GM23338 (cell line): Measurements from ENCODE around the gene ITLN1. TPM values are rescaled to one million over a fixed set of nuclear protein-coding genes. Genes with fewer than 3 reads are reported as not detected.

Source experiments
- ATAC-seq: fragments of 200-7000 bp; cut with Tn5 transposase; 3 replicates; pipeline ENCODE4 v1.9.1; 2020
- DNase-seq: peaks from one replicate; pipeline ENCODE4 v3.0.0-alpha.2; 2015; ENCODE audit warnings: low spot score
- H2AFZ ChIP-seq: fragments of 200-600 bp; sonication (generic); 2 replicates; pipeline ENCODE4 v1.8.0; 2016; ENCODE audit warnings: antibody characterized with exemption, mild to moderate bottlenecking, moderate library complexity
- H3F3A ChIP-seq: fragments of 200-600 bp; sonication (generic); replicated peaks from 2 replicates; pipeline ENCODE4 v1.8.0; 2017; ENCODE audit warnings: antibody characterized with exemption, mixed run types, low read depth
- H3K27ac ChIP-seq: fragments of 200-600 bp; sonication (generic); 2 replicates; pipeline ENCODE4 v1.6.1; 2016; ENCODE audit warnings: low read depth
- H3K27me3 ChIP-seq: fragments of 200-600 bp; sonication (generic); 2 replicates; pipeline ENCODE4 v1.8.0; 2016; ENCODE audit warnings: mild to moderate bottlenecking, mixed run types, moderate library complexity; ENCODE audit not compliant: insufficient read depth
- H3K36me3 ChIP-seq: fragments of 200-600 bp; sonication (generic); 2 replicates; pipeline ENCODE4 v1.8.0; 2016; ENCODE audit warnings: mild to moderate bottlenecking; ENCODE audit not compliant: insufficient read depth
- H3K4me1 ChIP-seq: fragments of 200-600 bp; sonication (generic); 2 replicates; pipeline ENCODE4 v1.8.0; 2016; ENCODE audit warnings: mild to moderate bottlenecking, moderate library complexity; ENCODE audit not compliant: insufficient read depth
- H3K4me2 ChIP-seq: fragments of 200-600 bp; sonication (generic); 2 replicates; pipeline ENCODE4 v1.7.1; 2017; ENCODE audit warnings: mixed run types
- H3K4me3 ChIP-seq: fragments of 200-600 bp; sonication (generic); 2 replicates; pipeline ENCODE4 v1.6.1; 2016; ENCODE audit warnings: mixed run types
- H3K79me2 ChIP-seq: fragments of 200-600 bp; sonication (generic); replicated peaks from 2 replicates; pipeline ENCODE4 v1.8.0; 2017; ENCODE audit warnings: mild to moderate bottlenecking; ENCODE audit not compliant: insufficient read depth
- H3K9me2 ChIP-seq: fragments of 200-600 bp; sonication (generic); 2 replicates; pipeline ENCODE4 v1.8.0; 2017; ENCODE audit not compliant: insufficient read depth
- H4K20me1 ChIP-seq: fragments of 200-600 bp; sonication (generic); replicated peaks from 2 replicates; pipeline ENCODE4 v1.8.0; 2017; ENCODE audit warnings: mild to moderate bottlenecking; ENCODE audit not compliant: insufficient read depth
- H3K27ac Mint-ChIP-seq: 2 replicates; pipeline ENCODE4 v1.8.0; 2020; ENCODE audit warnings: inconsistent platforms, mild to moderate bottlenecking, moderate library complexity, mixed read lengths
- H3K27me3 Mint-ChIP-seq: 3 replicates; pipeline ENCODE4 v1.8.0; 2022; ENCODE audit warnings: low read depth, mild to moderate bottlenecking, moderate library complexity, mixed read lengths, inconsistent platforms; ENCODE audit not compliant: insufficient read depth, poor library complexity
- H3K36me3 Mint-ChIP-seq: 3 replicates; pipeline ENCODE4 v1.8.0; 2021; ENCODE audit warnings: low read depth, mild to moderate bottlenecking, inconsistent platforms, moderate library complexity, mixed read lengths
- H3K4me1 Mint-ChIP-seq: 3 replicates; pipeline ENCODE4 v1.8.0; 2020; ENCODE audit warnings: mild to moderate bottlenecking, inconsistent platforms, mixed read lengths
- H3K4me3 Mint-ChIP-seq: 3 replicates; pipeline ENCODE4 v1.8.0; 2021; ENCODE audit warnings: moderate library complexity, mild to moderate bottlenecking, inconsistent platforms, mixed read lengths
- H3K9me3 Mint-ChIP-seq: 3 replicates; pipeline ENCODE4 v1.8.0; 2020; ENCODE audit warnings: moderate library complexity, mild to moderate bottlenecking, inconsistent platforms, mixed read lengths
- CREB1 ChIP-seq: fragments of 250-450 bp; sonication (Bioruptor Pico); IDR thresholded peaks from 2 replicates; pipeline ENCODE4 v1.5.0; 2020; ENCODE audit warnings: low read depth, mild to moderate bottlenecking, moderate library complexity
- EZH2 ChIP-seq: fragments of 200-600 bp; sonication (generic); IDR thresholded peaks from one replicate; pipeline ENCODE4 v1.8.0; 2017; ENCODE audit warnings: antibody characterized with exemption, mild to moderate bottlenecking, low read depth; ENCODE audit not compliant: unreplicated experiment
- NANOG ChIP-seq: IDR thresholded peaks from 2 replicates; pipeline ENCODE4 v1.6.1; 2016; ENCODE audit warnings: antibody characterized with exemption, borderline replicate concordance
- ZNF331 ChIP-seq: fragments of 250-450 bp; sonication (Bioruptor Pico); IDR thresholded peaks from 2 replicates; pipeline ENCODE4 v1.5.0; 2020; ENCODE audit warnings: low read depth, mild to moderate bottlenecking, moderate library complexity
- polyA plus RNA-seq: library from polyadenylated mRNA; unstranded; fragments of >200 nt; fragmentation: Nextera tagmentation; extraction: Ambion mirVana; gene quantifications from 2 replicates; pipeline ENCODE4 v1.2.1, GENCODE V29; 2016
- total RNA-seq: library from RNA; depleted of rRNA; stranded (reverse); fragments of >200 nt; shearing (Covaris generic); gene quantifications from 2 replicates; pipeline ENCODE4 v1.2.3, GENCODE V29; 2014
- TF ChIP-seq, protein P1 (sequence below): IDR thresholded peaks from one replicate; pipeline ENCODE4 v1.6.1; 2018; ENCODE audit warnings: antibody characterized with exemption; ENCODE audit not compliant: unreplicated experiment
- TF ChIP-seq, protein P2 (sequence below), 2 experiments: fragments of 200-600 bp in 1 of 2; sonication (generic) in 1 of 2; conservative IDR thresholded peaks; 2 replicates each; pipeline versions ENCODE4 v1.5.1 to v1.6.1; 2016 to 2017; ENCODE audit warnings: antibody characterized with exemption in 2 of 2, low read depth in 2 of 2, mild to moderate bottlenecking in 2 of 2, moderate library complexity in 1 of 2
- TF ChIP-seq, protein P3 (sequence below): IDR thresholded peaks from 2 replicates; pipeline ENCODE4 v1.6.1; 2016; ENCODE audit warnings: antibody characterized with exemption
- TF ChIP-seq, protein P4 (sequence below): fragments of 250-450 bp; sonication (Bioruptor Pico); IDR thresholded peaks from 2 replicates; pipeline ENCODE4 v1.5.0; 2020; ENCODE audit warnings: mild to moderate bottlenecking, moderate library complexity

ITLN1 gene
- total and polyA plus RNA-seq, 2 experiments from 2014 or later = not detected

DNA sequence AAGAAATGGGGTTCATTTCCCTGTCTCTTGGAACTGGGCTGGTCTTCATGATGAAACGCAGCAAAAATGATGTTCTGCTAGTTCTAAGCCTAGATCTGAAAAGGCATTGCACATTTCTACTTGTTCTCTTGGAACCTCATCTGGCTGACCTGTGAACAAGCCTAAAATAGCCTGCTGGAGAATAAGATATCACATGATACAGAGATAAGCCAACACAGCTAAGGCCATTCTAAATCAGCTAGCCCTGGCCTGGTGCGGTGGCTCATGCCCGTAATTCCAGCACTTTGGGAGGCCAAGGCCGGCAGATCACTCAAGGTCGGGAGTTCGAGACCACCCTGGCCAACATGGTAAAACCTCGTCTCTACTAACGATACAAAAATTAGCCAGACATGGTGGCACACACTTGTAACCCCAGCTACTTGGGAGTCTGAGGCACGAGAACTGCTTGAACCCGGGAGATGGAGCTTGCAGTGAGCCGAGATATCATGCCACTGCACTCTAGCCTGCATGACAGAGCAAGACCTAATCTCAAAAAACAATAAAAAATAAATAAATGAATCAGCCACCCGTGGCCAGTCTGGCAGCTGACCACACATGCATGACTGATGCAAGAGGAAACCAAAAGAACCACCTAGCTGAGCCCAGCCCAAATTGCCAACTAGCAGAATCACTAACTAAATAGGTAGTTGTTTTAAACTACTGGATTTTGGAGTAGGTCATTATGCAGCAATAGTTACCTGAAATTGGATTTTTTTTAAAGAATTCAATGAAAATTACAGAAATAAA is 40.3 kb downstream of the ITLN1 start:
- H3F3A ChIP-seq = no peaks in the 10 kb centered on the region
- no peaks in the 10 kb centered on the region for H3K9me3 Mint-ChIP-seq
- no peaks in the 10 kb centered on the region for H3K36me3 ChIP-seq
- H3K9me2 ChIP-seq = peaks cover 5% of the 10 kb centered on the region
- H4K20me1 ChIP-seq = no peaks in the 10 kb centered on the region
- no peak overlapping the region for H3K4me2 ChIP-seq
- no peaks in the 10 kb centered on the region for H3K27me3 ChIP-seq
- no peaks in the 10 kb centered on the region for H3K4me1 ChIP-seq
- no peak overlapping the region; the same call in 1 of the 2 replicates for H2AFZ ChIP-seq
- no peak overlapping the region for H3K27ac ChIP-seq
- H3K4me1 Mint-ChIP-seq = no peaks in the 10 kb centered on the region
- ATAC-seq = no peak
- no peak overlapping the region for H3K27ac Mint-ChIP-seq
- no peak overlapping the region for H3K4me3 Mint-ChIP-seq
- H3K27me3 Mint-ChIP-seq = peaks cover 3% of the 10 kb centered on the region
- no peak overlapping the region for H3K4me3 ChIP-seq
- no peaks in the 10 kb centered on the region for H3K36me3 Mint-ChIP-seq
- TF ChIP-seq NANOG (no peak), ZNF331 (CRISPR knock-in tag) (peak; percentile 73)
- H3K79me2 ChIP-seq = no peaks in the 10 kb centered on the region
- DNase-seq = no peak

DNA sequence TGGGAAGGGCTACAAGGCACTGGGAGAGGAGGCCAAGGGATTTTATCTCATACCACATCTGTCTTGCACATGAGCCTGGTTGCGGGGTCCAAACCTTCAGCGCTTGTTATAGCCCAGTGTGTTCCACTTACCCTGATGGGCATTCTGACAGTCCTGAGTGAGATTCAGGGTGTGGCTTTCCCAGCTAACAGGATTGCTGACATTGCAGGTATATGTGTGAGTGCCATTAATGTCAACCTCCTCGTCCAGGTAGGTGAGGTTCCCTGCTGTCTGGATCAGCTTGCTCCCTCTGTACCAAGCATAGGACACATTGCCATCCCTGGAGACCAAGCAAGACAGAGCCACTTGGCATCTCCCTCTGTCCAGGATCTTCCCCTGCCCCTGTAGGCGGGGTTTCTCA is 43.9 kb downstream of the ITLN1 start:
- Histone ChIP-seq H3K79me2 (no peaks in the 10 kb centered on the region), H3K4me2 (no peak overlapping the region), H3K27me3 (no peaks in the 10 kb centered on the region), H3K9me2 (no peaks in the 10 kb centered on the region), H3K27ac (no peak overlapping the region), H3K36me3 (no peaks in the 10 kb centered on the region), H2AFZ (no peak overlapping the region), H4K20me1 (no peaks in the 10 kb centered on the region), H3K4me1 (peaks cover 6% of the 10 kb centered on the region), H3K4me3 (no peak overlapping the region), H3F3A (no peaks in the 10 kb centered on the region)
- peaks cover 2% of the 10 kb centered on the region for H3K27me3 Mint-ChIP-seq
- peaks cover 8% of the 10 kb centered on the region for H3K4me1 Mint-ChIP-seq
- H3K27ac Mint-ChIP-seq = no peak overlapping the region
- no peak overlapping the region for H3K4me3 Mint-ChIP-seq
- DNase-seq = no peak
- H3K36me3 Mint-ChIP-seq = no peaks in the 10 kb centered on the region
- no peaks in the 10 kb centered on the region for H3K9me3 Mint-ChIP-seq
- ATAC-seq = no peak
- TF ChIP-seq CREB1 (CRISPR knock-in tag) (no peak), EZH2 (no peak), ZNF331 (CRISPR knock-in tag) (no peak)
- TF ChIP-seq, protein P1, sequence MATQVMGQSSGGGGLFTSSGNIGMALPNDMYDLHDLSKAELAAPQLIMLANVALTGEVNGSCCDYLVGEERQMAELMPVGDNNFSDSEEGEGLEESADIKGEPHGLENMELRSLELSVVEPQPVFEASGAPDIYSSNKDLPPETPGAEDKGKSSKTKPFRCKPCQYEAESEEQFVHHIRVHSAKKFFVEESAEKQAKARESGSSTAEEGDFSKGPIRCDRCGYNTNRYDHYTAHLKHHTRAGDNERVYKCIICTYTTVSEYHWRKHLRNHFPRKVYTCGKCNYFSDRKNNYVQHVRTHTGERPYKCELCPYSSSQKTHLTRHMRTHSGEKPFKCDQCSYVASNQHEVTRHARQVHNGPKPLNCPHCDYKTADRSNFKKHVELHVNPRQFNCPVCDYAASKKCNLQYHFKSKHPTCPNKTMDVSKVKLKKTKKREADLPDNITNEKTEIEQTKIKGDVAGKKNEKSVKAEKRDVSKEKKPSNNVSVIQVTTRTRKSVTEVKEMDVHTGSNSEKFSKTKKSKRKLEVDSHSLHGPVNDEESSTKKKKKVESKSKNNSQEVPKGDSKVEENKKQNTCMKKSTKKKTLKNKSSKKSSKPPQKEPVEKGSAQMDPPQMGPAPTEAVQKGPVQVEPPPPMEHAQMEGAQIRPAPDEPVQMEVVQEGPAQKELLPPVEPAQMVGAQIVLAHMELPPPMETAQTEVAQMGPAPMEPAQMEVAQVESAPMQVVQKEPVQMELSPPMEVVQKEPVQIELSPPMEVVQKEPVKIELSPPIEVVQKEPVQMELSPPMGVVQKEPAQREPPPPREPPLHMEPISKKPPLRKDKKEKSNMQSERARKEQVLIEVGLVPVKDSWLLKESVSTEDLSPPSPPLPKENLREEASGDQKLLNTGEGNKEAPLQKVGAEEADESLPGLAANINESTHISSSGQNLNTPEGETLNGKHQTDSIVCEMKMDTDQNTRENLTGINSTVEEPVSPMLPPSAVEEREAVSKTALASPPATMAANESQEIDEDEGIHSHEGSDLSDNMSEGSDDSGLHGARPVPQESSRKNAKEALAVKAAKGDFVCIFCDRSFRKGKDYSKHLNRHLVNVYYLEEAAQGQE = no peak
- TF ChIP-seq, protein P2, sequence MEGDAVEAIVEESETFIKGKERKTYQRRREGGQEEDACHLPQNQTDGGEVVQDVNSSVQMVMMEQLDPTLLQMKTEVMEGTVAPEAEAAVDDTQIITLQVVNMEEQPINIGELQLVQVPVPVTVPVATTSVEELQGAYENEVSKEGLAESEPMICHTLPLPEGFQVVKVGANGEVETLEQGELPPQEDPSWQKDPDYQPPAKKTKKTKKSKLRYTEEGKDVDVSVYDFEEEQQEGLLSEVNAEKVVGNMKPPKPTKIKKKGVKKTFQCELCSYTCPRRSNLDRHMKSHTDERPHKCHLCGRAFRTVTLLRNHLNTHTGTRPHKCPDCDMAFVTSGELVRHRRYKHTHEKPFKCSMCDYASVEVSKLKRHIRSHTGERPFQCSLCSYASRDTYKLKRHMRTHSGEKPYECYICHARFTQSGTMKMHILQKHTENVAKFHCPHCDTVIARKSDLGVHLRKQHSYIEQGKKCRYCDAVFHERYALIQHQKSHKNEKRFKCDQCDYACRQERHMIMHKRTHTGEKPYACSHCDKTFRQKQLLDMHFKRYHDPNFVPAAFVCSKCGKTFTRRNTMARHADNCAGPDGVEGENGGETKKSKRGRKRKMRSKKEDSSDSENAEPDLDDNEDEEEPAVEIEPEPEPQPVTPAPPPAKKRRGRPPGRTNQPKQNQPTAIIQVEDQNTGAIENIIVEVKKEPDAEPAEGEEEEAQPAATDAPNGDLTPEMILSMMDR (conservative IDR thresholded peaks at IDR 0.05; ENCODE audit: low read depth in 2 of 2) = no peak
- TF ChIP-seq, protein P3, sequence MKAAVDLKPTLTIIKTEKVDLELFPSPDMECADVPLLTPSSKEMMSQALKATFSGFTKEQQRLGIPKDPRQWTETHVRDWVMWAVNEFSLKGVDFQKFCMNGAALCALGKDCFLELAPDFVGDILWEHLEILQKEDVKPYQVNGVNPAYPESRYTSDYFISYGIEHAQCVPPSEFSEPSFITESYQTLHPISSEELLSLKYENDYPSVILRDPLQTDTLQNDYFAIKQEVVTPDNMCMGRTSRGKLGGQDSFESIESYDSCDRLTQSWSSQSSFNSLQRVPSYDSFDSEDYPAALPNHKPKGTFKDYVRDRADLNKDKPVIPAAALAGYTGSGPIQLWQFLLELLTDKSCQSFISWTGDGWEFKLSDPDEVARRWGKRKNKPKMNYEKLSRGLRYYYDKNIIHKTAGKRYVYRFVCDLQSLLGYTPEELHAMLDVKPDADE = no peak
- TF ChIP-seq, protein P4, sequence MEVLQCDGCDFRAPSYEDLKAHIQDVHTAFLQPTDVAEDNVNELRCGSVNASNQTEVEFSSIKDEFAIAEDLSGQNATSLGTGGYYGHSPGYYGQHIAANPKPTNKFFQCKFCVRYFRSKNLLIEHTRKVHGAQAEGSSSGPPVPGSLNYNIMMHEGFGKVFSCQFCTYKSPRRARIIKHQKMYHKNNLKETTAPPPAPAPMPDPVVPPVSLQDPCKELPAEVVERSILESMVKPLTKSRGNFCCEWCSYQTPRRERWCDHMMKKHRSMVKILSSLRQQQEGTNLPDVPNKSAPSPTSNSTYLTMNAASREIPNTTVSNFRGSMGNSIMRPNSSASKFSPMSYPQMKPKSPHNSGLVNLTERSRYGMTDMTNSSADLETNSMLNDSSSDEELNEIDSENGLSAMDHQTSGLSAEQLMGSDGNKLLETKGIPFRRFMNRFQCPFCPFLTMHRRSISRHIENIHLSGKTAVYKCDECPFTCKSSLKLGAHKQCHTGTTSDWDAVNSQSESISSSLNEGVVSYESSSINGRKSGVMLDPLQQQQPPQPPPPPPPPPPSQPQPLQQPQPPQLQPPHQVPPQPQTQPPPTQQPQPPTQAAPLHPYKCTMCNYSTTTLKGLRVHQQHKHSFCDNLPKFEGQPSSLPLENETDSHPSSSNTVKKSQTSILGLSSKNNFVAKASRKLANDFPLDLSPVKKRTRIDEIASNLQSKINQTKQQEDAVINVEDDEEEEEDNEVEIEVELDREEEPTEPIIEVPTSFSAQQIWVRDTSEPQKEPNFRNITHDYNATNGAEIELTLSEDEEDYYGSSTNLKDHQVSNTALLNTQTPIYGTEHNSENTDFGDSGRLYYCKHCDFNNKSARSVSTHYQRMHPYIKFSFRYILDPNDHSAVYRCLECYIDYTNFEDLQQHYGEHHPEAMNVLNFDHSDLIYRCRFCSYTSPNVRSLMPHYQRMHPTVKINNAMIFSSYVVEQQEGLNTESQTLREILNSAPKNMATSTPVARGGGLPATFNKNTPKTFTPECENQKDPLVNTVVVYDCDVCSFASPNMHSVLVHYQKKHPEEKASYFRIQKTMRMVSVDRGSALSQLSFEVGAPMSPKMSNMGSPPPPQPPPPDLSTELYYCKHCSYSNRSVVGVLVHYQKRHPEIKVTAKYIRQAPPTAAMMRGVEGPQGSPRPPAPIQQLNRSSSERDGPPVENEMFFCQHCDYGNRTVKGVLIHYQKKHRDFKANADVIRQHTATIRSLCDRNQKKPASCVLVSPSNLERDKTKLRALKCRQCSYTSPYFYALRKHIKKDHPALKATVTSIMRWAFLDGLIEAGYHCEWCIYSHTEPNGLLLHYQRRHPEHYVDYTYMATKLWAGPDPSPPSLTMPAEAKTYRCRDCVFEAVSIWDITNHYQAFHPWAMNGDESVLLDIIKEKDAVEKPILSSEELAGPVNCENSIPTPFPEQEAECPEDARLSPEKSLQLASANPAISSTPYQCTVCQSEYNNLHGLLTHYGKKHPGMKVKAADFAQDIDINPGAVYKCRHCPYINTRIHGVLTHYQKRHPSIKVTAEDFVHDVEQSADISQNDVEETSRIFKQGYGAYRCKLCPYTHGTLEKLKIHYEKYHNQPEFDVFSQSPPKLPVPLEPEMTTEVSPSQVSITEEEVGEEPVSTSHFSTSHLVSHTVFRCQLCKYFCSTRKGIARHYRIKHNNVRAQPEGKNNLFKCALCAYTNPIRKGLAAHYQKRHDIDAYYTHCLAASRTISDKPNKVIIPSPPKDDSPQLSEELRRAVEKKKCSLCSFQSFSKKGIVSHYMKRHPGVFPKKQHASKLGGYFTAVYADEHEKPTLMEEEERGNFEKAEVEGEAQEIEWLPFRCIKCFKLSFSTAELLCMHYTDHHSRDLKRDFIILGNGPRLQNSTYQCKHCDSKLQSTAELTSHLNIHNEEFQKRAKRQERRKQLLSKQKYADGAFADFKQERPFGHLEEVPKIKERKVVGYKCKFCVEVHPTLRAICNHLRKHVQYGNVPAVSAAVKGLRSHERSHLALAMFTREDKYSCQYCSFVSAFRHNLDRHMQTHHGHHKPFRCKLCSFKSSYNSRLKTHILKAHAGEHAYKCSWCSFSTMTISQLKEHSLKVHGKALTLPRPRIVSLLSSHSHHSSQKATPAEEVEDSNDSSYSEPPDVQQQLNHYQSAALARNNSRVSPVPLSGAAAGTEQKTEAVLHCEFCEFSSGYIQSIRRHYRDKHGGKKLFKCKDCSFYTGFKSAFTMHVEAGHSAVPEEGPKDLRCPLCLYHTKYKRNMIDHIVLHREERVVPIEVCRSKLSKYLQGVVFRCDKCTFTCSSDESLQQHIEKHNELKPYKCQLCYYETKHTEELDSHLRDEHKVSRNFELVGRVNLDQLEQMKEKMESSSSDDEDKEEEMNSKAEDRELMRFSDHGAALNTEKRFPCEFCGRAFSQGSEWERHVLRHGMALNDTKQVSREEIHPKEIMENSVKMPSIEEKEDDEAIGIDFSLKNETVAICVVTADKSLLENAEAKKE (CRISPR knock-in tag) = no peak
